Stimulated activated CD4-positive, alpha-beta T cell treated with anti-CD3 and anti-CD28 coated beads, Interleukin-15, amount 100 ng/mL, for 24 hours (primary cell): Measurements from ENCODE around the gene CITED1.
"Not testable (repeated sequence)": the region's sequence is repeated elsewhere in the genome, so short reads cannot be mapped to it uniquely, and the experiment has no call there.

Experiments used
- DNase-seq: peaks from one replicate; pipeline ENCODE4 v3.0.0-alpha.2; 2020

The CITED1 gene

DNA sequence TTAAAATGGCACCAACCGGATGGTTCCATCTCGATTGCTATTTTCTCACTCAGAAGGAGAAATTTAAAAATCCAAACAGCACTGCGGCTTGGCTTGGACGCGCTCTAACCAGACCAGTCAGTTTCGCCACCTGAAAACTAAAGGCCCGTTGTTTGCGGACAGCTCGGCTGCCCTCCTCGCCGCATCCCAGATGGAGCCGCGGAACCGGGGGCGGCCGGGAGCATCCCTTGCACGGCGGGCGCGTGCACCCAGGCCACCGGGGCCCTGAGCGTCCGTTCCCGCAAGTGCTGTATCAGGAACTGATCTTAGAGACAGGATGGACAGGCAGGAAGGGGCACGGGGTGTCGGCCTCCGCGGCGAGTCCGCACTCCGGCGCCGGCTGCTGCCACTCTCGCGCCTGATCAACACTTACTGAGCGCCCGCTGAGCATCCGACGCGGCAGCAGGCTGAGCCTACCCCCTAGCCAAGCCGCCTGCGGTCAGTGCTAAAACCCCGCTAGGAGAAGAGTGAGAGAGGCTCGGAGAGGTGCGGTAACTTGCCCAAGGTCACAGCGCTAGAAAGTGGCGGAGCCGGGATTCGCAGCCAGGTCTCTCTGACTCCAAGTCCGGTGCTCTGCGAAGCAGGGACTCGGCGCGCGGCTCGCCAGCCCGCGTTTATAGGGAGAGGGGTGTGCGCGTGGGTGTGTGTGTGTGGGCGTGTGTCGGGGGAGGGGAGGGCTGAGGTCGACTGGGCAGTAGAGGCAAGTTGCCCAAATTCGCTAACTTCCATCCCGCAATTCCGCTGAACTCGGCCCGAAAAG is at the start of gene CITED1:
Gene CITED1, minus strand, starts transcription at position 629 of the 799 bp plus-strand sequence. CDS start 3,045 bp downstream, outside the sequence.
- peak; percentile 28 for DNase-seq

DNA sequence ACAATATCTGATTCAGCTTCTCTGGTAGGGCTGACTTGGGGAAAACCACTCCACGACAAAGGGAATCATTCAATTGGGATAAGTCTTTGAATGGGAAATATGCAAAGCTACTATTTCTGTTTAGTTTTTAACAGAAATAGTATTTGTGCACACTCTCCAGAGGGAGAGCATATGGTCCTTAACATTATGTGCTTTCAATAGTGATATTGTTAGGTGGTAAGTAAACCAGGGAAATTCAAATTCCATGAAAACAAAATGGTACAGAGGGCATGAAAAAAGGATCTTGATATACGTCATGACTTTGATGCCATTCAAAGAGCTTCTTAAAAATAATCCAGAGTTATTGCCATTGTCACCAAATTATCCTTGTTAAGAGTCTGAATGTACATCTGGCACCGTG is 47.1 kb upstream of the CITED1 start:
- DNase-seq: no peak

- no peak for DNase-seq
These were observed 46.1 kb upstream of the CITED1 start for GRCh38 chrX:72351606-72352334.

DNA sequence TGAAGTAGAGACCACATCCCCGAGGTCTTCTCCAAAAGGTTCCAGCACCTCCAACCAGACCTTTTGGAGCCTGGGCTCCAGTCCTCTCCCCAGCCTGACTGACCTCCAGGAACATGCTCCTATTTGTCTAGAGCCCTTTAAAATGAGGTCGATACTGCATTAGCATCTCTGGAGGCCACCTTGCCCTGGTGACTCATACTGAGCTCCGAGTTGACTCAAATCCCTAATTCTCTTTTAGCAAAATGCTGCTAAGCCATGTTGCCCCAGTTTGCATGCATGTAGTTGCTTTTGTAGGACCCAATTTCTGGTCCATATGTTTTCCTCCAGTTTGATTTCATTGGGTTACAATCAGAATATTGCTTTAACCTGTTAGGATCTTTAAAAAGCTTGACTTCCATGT is 43.5 kb upstream of the CITED1 start:
- peak; percentile 39 for DNase-seq

DNA sequence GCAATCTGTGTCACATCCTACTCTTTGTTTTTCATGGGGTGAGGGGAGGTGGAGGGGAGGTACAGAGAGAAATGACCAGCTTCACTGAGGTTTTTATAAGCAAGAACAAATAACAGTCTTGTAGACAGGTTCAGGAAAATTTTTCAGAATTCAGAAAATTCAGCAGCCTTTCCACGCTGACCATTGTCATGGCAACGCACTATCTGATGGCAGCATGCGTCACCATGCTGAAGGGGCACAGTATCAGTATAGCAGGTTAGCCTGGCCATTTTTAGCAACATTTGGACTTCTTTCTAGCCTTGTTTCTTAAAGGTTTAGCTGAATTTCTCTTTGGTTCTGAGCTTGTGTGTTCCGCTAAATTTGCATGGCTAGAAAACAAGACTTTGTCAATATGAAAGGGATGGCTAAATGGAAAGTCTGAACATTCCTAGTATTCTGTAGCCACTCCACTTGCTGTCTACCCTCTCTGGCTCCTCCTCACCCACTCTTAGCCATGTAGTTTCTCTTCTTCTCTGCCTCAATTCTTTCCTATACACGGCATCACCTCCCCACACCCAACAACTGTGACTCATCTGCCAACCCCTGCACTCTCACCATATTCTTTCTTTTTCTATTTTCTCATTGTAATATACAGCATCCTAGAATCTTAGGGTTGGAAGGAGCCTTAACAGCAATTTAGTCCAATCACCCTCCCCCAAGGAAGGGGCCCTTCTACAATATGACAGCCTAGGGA is 42.7 kb upstream of the CITED1 start:
- DNase-seq: peak; percentile 41

DNA sequence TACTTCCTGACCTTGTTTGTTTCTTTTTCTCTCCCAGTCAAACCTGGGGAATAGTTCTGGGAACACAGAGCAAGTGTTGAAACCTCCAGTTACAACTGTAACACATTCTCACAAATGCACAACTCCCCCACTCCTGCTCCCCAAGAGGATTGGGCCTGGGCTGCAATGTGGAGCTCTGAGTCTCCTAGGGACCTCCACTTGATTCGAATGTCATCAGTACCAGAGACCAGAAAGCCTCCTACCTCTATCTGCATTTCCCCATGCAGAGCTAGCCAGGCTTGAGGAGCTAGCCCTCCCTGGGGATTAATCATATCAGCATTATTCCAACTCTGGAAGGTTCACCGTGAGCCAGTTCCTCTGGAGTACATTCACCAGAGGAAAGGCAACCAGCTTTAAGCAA is 41.7 kb upstream of the CITED1 start:
- no peak for DNase-seq

- DNase-seq: no peak
These were observed 40.7 kb upstream of the CITED1 start for GRCh38 chrX:72346302-72346949.

GRCh38 chrX:72340626-72341025 is 34.9 kb upstream of the CITED1 start:
- no peak for DNase-seq

- no peak for DNase-seq
These were observed 34.3 kb upstream of the CITED1 start for GRCh38 chrX:72340041-72340440.

GRCh38 chrX:72330131-72330530 is 24.4 kb upstream of the CITED1 start:
- DNase-seq: no peak

GRCh38 chrX:72326605-72327300 is 21.0 kb upstream of the CITED1 start:
- DNase-seq: no peak

DNA sequence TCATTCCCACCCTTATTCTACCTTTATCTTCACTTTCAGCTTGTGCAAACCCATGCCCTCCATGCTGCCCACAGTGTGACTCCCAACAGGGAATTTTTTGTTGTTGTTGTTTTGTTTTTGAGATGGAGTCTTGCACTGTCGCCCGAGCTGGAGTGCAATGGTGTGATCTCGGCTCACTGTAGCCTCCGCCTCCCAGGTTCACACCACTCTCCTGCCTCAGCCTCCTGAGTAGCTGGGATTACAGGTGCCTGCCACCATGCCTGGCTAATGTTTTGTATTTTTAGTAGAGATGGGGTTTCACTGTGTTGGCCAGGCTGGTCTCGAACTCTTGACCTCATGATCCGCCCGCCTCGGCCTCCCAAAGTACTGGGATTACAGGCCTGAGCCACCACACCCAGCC is 13.9 kb upstream of the CITED1 start:
- DNase-seq: not testable (repeated sequence)

GRCh38 chrX:72317139-72317538 is 11.4 kb upstream of the CITED1 start:
- no peak for DNase-seq

DNA sequence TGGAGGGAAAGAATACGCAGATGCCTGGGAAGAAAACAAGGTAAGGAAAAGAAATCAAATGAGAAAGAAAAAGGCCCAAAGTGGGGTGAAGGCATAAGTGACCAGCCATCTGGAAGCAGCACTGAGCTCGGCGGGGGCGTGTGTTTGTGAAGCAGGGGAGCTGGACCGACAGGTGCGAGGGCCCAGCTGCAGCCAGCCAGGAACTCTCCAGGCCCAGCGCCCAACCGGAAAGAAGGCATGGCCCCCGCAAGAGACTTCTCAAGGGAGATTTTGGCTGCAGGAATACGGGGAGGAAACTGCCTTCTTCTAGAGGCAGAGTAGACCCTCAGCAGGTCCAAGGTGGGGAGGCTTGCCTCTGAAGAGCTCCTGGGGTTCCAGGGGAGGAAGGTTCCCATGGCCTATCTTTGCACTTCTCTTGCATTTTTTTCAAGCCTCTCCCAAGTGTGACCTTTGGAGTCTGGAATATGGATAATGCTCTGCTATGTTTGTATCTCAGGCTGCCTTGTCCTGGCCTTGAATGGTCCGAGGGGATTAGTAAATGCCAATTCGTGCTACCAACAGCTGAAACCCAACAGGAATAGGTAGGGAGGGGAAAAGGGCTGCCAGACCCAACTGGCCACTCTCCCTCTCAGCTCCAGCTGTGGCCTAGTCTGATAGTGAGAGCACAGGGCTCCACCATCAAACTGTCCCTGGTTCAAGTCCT is 10.8 kb upstream of the CITED1 start:
- DNase-seq: no peak

GRCh38 chrX:72314881-72315280 is 9.2 kb upstream of the CITED1 start:
- no peak for DNase-seq

GRCh38 chrX:72313707-72314641 is 8.3 kb upstream of the CITED1 start:
- DNase-seq: no peak

- DNase-seq: no peak
These were observed 6.7 kb upstream of the CITED1 start for GRCh38 chrX:72312311-72312940.

- DNase-seq: no peak
These were observed 3.8 kb upstream of the CITED1 start for GRCh38 chrX:72309297-72310071.
